ENCODE measurements around the gene PLXDC2.

PLXDC2 gene

GRCh38 chr10:19817231-19817933, 1.1 kb downstream of the PLXDC2 start:
- no peak for DNase-seq

GRCh38 chr10:19818876-19819275, 2.6 kb downstream of the PLXDC2 start:
- no peak for DNase-seq

- peak; percentile 1 for DNase-seq
Observed at GRCh38 chr10:19819419-19820033, 3.3 kb downstream of the PLXDC2 start.

GRCh38 chr10:19824381-19825342, 8.4 kb downstream of the PLXDC2 start:
- no peak for DNase-seq

- DNase-seq: no peak
Observed at GRCh38 chr10:19825700-19826099, 9.5 kb downstream of the PLXDC2 start.

- DNase-seq: no peak
Observed at GRCh38 chr10:19826712-19827111, 10.5 kb downstream of the PLXDC2 start.

- DNase-seq: no peak
Observed at GRCh38 chr10:19828278-19829049, 12.2 kb downstream of the PLXDC2 start.

GRCh38 chr10:19832699-19833098, 16.5 kb downstream of the PLXDC2 start:
- DNase-seq: no peak

GRCh38 chr10:19833170-19833824, 17.1 kb downstream of the PLXDC2 start:
- DNase-seq: no peak

GRCh38 chr10:19835952-19836351, 19.7 kb downstream of the PLXDC2 start:
- DNase-seq: no peak

GRCh38 chr10:19839090-19839489, 22.9 kb downstream of the PLXDC2 start:
- no peak for DNase-seq

GRCh38 chr10:19839552-19839951, 23.3 kb downstream of the PLXDC2 start:
- no peak for DNase-seq

- DNase-seq: no peak
Observed at GRCh38 chr10:19840776-19841175, 24.5 kb downstream of the PLXDC2 start.

- DNase-seq: no peak
Observed at GRCh38 chr10:19843487-19843886, 27.3 kb downstream of the PLXDC2 start.

- DNase-seq: no peak
Observed at GRCh38 chr10:19845503-19846368, 29.5 kb downstream of the PLXDC2 start.

- no peak for DNase-seq
Observed at GRCh38 chr10:19847321-19847720, 31.1 kb downstream of the PLXDC2 start.

- no peak for DNase-seq
Observed at GRCh38 chr10:19848226-19848985, 32.2 kb downstream of the PLXDC2 start.

- DNase-seq: no peak
Observed at GRCh38 chr10:19853831-19854230, 37.6 kb downstream of the PLXDC2 start.

- no peak for DNase-seq
Observed at GRCh38 chr10:19857876-19858275, 41.6 kb downstream of the PLXDC2 start.

GRCh38 chr10:19860107-19860506, 43.9 kb downstream of the PLXDC2 start:
- no peak for DNase-seq

Measured in NCI-H2227 treated with DMSO at 0.1 percent for 48 hours (cell line).